Measurements from ENCODE around the gene ABHD16A. TPM values are rescaled to one million over a fixed set of nuclear protein-coding genes. Genes with fewer than 3 reads are reported as not detected.

The ABHD16A gene
- total RNA-seq, 1 experiment from 2014 or later = 47.2 TPM

DNA sequence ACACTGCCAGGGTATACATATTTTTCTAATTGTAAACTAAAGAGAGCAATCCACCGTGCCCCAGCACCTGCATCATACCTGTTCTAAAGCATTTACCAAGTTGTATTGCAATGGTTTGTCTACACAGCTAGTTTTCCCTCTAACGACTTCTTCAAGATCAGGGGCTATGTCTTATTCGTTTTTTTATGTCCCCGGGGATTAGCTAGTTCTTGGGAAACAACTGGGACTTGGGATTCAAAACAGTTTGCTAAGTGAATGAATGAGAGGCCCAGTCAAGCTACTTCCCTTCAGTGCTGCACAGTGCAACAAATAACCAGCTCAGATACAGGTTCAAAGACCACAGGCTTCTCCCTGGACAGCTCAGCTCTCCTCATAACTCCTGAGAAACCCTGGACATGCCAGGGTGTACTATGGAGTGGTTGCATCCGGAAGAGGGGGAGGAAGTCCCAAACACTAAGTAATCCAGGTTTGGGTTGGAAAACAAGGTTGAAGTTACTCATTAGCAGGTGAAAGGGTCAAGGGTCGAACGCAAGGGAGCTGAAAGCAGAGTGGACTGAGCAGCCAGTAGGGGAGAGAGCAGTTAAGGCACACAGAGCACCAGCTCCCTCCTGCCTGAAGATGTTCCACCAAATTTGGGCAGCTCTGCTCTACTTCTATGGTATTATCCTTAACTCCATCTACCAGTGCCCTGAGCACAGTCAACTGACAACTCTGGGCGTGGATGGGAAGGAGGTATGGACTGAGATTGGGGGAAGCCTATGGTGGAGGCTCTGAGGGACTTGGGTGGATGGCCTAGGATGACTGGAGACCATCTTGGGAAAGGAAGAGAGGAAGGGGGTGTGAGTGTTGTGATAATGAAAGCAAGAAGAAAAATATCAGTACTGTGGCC, 47.5 kb downstream of the ABHD16A start, which contains the start of gene APOM:
APOM (plus strand) TSS at position 546 of the 889 bp plus-strand sequence; CDS start at position 619, 73 bp downstream.
- ChIA-PET POLR2A (no interaction called here), CTCF (no interaction called here)
- no peak within 1 kb of the TSS for H3K27ac ChIP-seq (ENCODE audit: low read length)
- H3K4me1 ChIP-seq (ENCODE audit: control insufficient read depth, insufficient read depth, low read length) = peaks cover 34% of the 10 kb centered on the region
- BruUV-seq (replicated peaks) = no TSS peak
- DNase-seq (ENCODE audit: low read depth, low spot score) = no peak
- in situ Hi-C loops (cut with HindIII; ENCODE audit: low pct_unique_long_range_greater_than_20kb, low sequenced_read_pairs) = no loop called here
- no peaks in the 10 kb centered on the region for H3K9me3 ChIP-seq (ENCODE audit: control insufficient read depth, insufficient read depth, low read depth, low read length)
- no peak within 1 kb of the TSS for H3K4me3 ChIP-seq (ENCODE audit: low read depth in 2 of 2, low read length in 2 of 2)
- H3K36me3 ChIP-seq (ENCODE audit: control insufficient read depth, insufficient read depth, low read length) = no peaks in the 10 kb centered on the region; the same call in 1 of the 2 replicates
- TF ChIP-seq POLR2AphosphoS5 (IDR thresholded peaks at IDR 0.05; ENCODE audit: low read depth, low read length) (no peak), TCF7L2 (IDR thresholded peaks at IDR 0.05; ENCODE audit: low read depth, low read length) (no peak), REST (IDR thresholded peaks at IDR 0.05; ENCODE audit: insufficient read depth in 1 of 2, low read depth in 2 of 2, low read length in 1 of 2) (no peak), SIN3A (IDR thresholded peaks at IDR 0.05; ENCODE audit: borderline replicate concordance, insufficient read depth, low read depth, low read length) (no peak)
- TF ChIP-seq, protein P1, sequence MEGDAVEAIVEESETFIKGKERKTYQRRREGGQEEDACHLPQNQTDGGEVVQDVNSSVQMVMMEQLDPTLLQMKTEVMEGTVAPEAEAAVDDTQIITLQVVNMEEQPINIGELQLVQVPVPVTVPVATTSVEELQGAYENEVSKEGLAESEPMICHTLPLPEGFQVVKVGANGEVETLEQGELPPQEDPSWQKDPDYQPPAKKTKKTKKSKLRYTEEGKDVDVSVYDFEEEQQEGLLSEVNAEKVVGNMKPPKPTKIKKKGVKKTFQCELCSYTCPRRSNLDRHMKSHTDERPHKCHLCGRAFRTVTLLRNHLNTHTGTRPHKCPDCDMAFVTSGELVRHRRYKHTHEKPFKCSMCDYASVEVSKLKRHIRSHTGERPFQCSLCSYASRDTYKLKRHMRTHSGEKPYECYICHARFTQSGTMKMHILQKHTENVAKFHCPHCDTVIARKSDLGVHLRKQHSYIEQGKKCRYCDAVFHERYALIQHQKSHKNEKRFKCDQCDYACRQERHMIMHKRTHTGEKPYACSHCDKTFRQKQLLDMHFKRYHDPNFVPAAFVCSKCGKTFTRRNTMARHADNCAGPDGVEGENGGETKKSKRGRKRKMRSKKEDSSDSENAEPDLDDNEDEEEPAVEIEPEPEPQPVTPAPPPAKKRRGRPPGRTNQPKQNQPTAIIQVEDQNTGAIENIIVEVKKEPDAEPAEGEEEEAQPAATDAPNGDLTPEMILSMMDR (IDR thresholded peaks at IDR 0.05) = no peak
- no peak for ATAC-seq
- H3K27me3 ChIP-seq (ENCODE audit: control insufficient read depth, insufficient read depth, low read length) = no peaks in the 10 kb centered on the region
- intact Hi-C loops (cut with micrococcal nuclease; ENCODE audit: unreplicated experiment) = no loop called here

- no TSS peak for BruUV-seq (replicated peaks)
- ChIA-PET CTCF (no interaction called here), POLR2A (interaction anchor here (0.6 kb wide), 1 partner anchor 441 kb away, joined by 3 read pairs; no protein-coding TSS in a partner anchor)
- H3K4me3 ChIP-seq (ENCODE audit: low read depth in 2 of 2, low read length in 2 of 2) = no peak overlapping the region
- intact Hi-C loops (cut with micrococcal nuclease; ENCODE audit: unreplicated experiment) = no loop called here
- TF ChIP-seq TCF7L2 (IDR thresholded peaks at IDR 0.05; ENCODE audit: low read depth, low read length) (no peak), POLR2AphosphoS5 (IDR thresholded peaks at IDR 0.05; ENCODE audit: low read depth, low read length) (no peak), REST (IDR thresholded peaks at IDR 0.05; ENCODE audit: insufficient read depth in 1 of 2, low read depth in 2 of 2, low read length in 1 of 2) (no peak), SIN3A (IDR thresholded peaks at IDR 0.05; ENCODE audit: borderline replicate concordance, insufficient read depth, low read depth, low read length) (no peak)
- TF ChIP-seq, protein P1 (IDR thresholded peaks at IDR 0.05) = no peak
- DNase-seq (ENCODE audit: low read depth, low spot score) (no peak), ATAC-seq (no peak)
- peaks cover 34% of the 10 kb centered on the region for H3K4me1 ChIP-seq (ENCODE audit: control insufficient read depth, insufficient read depth, low read length)
- no peaks in the 10 kb centered on the region for H3K27me3 ChIP-seq (ENCODE audit: control insufficient read depth, insufficient read depth, low read length)
- no peaks in the 10 kb centered on the region for H3K9me3 ChIP-seq (ENCODE audit: control insufficient read depth, insufficient read depth, low read depth, low read length)
- no peaks in the 10 kb centered on the region; the same call in 1 of the 2 replicates for H3K36me3 ChIP-seq (ENCODE audit: control insufficient read depth, insufficient read depth, low read length)
- in situ Hi-C loops (cut with HindIII; ENCODE audit: low pct_unique_long_range_greater_than_20kb, low sequenced_read_pairs) = no loop called here
- no peak overlapping the region for H3K27ac ChIP-seq (ENCODE audit: low read length)
Measured at GRCh38 chr6:31654574-31655348, 48.4 kb downstream of the ABHD16A start.

Measured in Panc1 (cell line).